Smooth muscle cell (in vitro differentiated cells): Measurements from ENCODE around the gene ANKRD13A. TPM values are rescaled to one million over a fixed set of nuclear protein-coding genes. Genes with fewer than 3 reads are reported as not detected.

Experiments
- DNase-seq: peaks from one replicate; lab custom pipeline; 2025; ENCODE audit not compliant: unreplicated experiment; lab: John Stamatoyannopoulos, UW
- H2AFZ ChIP-seq: fragments of 200-600 bp; sonication (generic); 2 replicates; pipeline ENCODE4 v1.6.0; 2016; ENCODE audit warnings: antibody characterized with exemption, low read depth, mild to moderate bottlenecking
- H3F3A ChIP-seq: fragments of 200-600 bp; sonication (generic); 2 replicates; pipeline ENCODE4 v1.6.0; 2017; ENCODE audit warnings: antibody characterized with exemption, low read depth
- H3K27ac ChIP-seq: fragments of 200-600 bp; sonication (generic); 2 replicates; pipeline ENCODE4 v1.5.1; 2016; ENCODE audit warnings: low read depth, mild to moderate bottlenecking
- H3K27me3 ChIP-seq: fragments of 200-600 bp; sonication (generic); 2 replicates; pipeline ENCODE4 v1.6.1; 2016; ENCODE audit warnings: low read depth, mild to moderate bottlenecking
- H3K36me3 ChIP-seq: fragments of 200-600 bp; sonication (generic); 2 replicates; pipeline ENCODE4 v1.5.1; 2016; ENCODE audit warnings: low read depth
- H3K4me1 ChIP-seq: fragments of 200-600 bp; sonication (generic); 2 replicates; pipeline ENCODE4 v1.5.1; 2016; ENCODE audit warnings: low read depth
- H3K4me2 ChIP-seq: fragments of 200-600 bp; sonication (generic); 2 replicates; pipeline ENCODE4 v1.6.0; 2016; ENCODE audit warnings: mild to moderate bottlenecking
- H3K4me3 ChIP-seq: fragments of 200-600 bp; sonication (generic); 2 replicates; pipeline ENCODE4 v1.5.1; 2016; ENCODE audit warnings: mild to moderate bottlenecking
- H3K79me2 ChIP-seq: fragments of 200-600 bp; sonication (generic); 2 replicates; pipeline ENCODE4 v1.6.0; 2016; ENCODE audit warnings: low read depth, mild to moderate bottlenecking
- H3K9ac ChIP-seq: fragments of 200-600 bp; sonication (generic); 2 replicates; pipeline ENCODE4 v1.6.0; 2016; ENCODE audit warnings: low read depth
- H3K9me3 ChIP-seq: fragments of 200-600 bp; sonication (generic); replicated peaks from 2 replicates; pipeline ENCODE4 v1.5.1; 2016; ENCODE audit warnings: low read depth
- H4K20me1 ChIP-seq: fragments of 200-600 bp; sonication (generic); 2 replicates; pipeline ENCODE4 v1.6.0; 2016; ENCODE audit warnings: low read depth
- WGBS: methylation state at CpG from one replicate; pipeline ENCODE4 v1.1.7; 2016; ENCODE audit warnings: low lambda C conversion rate; 5-methylcytosine and 5-hydroxymethylcytosine counted together
- polyA plus RNA-seq: library from polyadenylated mRNA; unstranded; fragments of >200 nt; fragmentation: Nextera tagmentation; extraction: Ambion mirVana; gene quantifications from 2 replicates; pipeline ENCODE4 v1.2.1, GENCODE V29; 2016
- total RNA-seq: library from RNA; depleted of rRNA; stranded (reverse); fragments of >200 nt; gene quantifications from 2 replicates; pipeline ENCODE4 v1.2.3, GENCODE V29; 2014
- TF ChIP-seq, protein P1 (sequence below): fragments of 200-600 bp; sonication (generic); IDR thresholded peaks from 2 replicates; pipeline ENCODE4 v1.5.1; 2017; ENCODE audit warnings: borderline replicate concordance, mild to moderate bottlenecking, antibody characterized with exemption; ENCODE audit not compliant: insufficient read depth, poor library complexity, severe bottlenecking

ANKRD13A gene
- total and polyA plus RNA-seq, 2 experiments from 2014 or later = 11.6 to 31.1 TPM

DNA sequence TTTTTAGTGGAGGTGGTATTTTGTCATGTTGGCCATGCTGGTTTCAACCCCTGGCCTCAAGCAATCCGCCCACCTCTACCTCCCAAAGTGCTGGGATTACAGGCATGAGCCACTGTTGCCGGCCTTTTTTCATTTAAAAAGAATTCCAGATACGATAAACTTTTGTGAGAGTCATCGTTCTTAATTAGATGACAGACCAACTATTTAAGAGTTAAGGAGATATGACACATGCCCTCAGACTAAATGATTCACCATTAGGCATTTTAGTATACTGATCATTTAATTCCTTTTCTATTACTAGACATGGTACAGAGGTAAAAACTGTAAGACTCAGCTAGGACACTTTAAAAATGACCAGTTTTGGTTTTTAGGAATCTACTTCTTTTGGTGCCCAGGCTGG lies 2.4 kb downstream of the ANKRD13A start:
- H3K27ac ChIP-seq = peak overlapping the region; percentile 80
- H3K79me2 ChIP-seq = peaks cover 2% of the 10 kb centered on the region
- H3K9me3 ChIP-seq = no peaks in the 10 kb centered on the region
- no peak for DNase-seq
- H2AFZ ChIP-seq = no peak overlapping the region
- H3K27me3 ChIP-seq = no peaks in the 10 kb centered on the region
- peaks cover 10% of the 10 kb centered on the region for H4K20me1 ChIP-seq
- peak overlapping the region; percentile 47 for H3K9ac ChIP-seq
- no peak overlapping the region for H3K4me3 ChIP-seq
- peak overlapping the region; percentile 40 for H3K4me2 ChIP-seq
- peaks cover 10% of the 10 kb centered on the region for H3K4me1 ChIP-seq
- no peaks in the 10 kb centered on the region for H3K36me3 ChIP-seq
- TF ChIP-seq, protein P1, sequence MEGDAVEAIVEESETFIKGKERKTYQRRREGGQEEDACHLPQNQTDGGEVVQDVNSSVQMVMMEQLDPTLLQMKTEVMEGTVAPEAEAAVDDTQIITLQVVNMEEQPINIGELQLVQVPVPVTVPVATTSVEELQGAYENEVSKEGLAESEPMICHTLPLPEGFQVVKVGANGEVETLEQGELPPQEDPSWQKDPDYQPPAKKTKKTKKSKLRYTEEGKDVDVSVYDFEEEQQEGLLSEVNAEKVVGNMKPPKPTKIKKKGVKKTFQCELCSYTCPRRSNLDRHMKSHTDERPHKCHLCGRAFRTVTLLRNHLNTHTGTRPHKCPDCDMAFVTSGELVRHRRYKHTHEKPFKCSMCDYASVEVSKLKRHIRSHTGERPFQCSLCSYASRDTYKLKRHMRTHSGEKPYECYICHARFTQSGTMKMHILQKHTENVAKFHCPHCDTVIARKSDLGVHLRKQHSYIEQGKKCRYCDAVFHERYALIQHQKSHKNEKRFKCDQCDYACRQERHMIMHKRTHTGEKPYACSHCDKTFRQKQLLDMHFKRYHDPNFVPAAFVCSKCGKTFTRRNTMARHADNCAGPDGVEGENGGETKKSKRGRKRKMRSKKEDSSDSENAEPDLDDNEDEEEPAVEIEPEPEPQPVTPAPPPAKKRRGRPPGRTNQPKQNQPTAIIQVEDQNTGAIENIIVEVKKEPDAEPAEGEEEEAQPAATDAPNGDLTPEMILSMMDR = no peak
- H3F3A ChIP-seq = peaks cover 4% of the 10 kb centered on the region
- WGBS = 25% methylated on average over 4 of the region's 4 CpGs

DNA sequence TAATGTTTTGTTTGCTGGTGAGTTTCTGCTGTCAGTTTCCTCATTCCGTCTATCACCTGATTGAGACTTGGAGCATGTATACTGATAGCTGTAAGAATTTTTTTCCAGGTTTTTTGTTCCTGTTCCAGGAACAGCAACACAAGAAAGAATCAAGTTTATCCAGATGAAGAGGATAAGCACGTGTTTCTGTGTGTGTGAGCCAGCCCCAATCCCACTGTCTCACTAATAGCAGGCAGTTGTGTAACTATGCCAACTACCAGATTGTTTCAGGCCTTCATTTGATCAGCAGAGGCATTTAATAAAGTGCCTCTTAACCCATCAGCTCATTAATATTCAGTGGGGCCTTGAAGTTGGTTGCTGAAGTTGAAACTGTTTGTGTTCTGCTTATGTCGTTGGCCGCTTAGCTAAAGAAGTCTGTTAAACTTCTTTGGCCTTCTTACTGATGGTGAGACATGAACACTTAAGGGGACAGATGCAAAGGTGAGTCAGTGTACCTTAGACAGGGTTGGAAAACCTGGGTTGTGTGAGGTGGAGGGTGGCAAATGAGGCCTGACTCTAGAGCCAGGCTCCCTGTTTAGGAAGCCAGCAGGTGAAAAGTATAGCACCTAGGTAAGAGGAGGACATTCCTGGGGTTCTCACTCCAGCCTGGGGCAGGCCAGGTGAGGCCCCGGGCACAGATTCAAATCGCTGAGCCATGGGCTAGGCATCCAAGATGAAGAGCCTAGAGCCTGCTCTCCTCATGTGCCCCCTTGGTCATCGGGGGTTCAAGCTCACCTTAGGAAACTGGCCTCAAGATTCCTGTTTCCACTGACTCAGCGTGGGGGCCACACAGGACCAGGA lies 3.7 kb downstream of the ANKRD13A start:
- TF ChIP-seq, protein P1 = no peak
- Histone ChIP-seq H4K20me1 (peaks cover 15% of the 10 kb centered on the region), H3K27ac (peak overlapping the region; percentile 80), H3K9me3 (no peaks in the 10 kb centered on the region), H3K36me3 (no peaks in the 10 kb centered on the region), H3K9ac (no peak overlapping the region), H3F3A (peaks cover 4% of the 10 kb centered on the region), H3K4me1 (peaks cover 10% of the 10 kb centered on the region), H3K27me3 (no peaks in the 10 kb centered on the region), H2AFZ (no peak overlapping the region), H3K79me2 (peaks cover 7% of the 10 kb centered on the region), H3K4me2 (no peak overlapping the region), H3K4me3 (no peak overlapping the region)
- 92% methylated on average over 8 of the region's 8 CpGs for WGBS
- DNase-seq = no peak

- no peak overlapping the region for H3K27ac ChIP-seq
- 90% methylated on average over 4 of the region's 4 CpGs for WGBS
- H3F3A ChIP-seq = no peaks in the 10 kb centered on the region
- H3K9me3 ChIP-seq = no peaks in the 10 kb centered on the region
- H3K4me2 ChIP-seq = no peak overlapping the region
- TF ChIP-seq, protein P1 = no peak
- H3K4me1 ChIP-seq = peaks cover 5% of the 10 kb centered on the region
- H3K36me3 ChIP-seq = no peaks in the 10 kb centered on the region
- DNase-seq = no peak
- no peak overlapping the region for H3K9ac ChIP-seq
- no peak overlapping the region for H3K4me3 ChIP-seq
- H4K20me1 ChIP-seq = peaks cover 26% of the 10 kb centered on the region
- H3K79me2 ChIP-seq = peaks cover 11% of the 10 kb centered on the region
- H3K27me3 ChIP-seq = no peaks in the 10 kb centered on the region
- H2AFZ ChIP-seq = no peak overlapping the region
Observed at GRCh38 chr12:110004598-110004997, 5.4 kb downstream of the ANKRD13A start.
